CD4-positive, alpha-beta T cell treated with Interleukin-4 for 1 hour (primary cell): Measurements from ENCODE around the gene ARMS2.

Experiments used
- DNase-seq, 2 donors: peaks; one replicate each; pipeline ENCODE4 v3.0.0-alpha.2; 2020 to 2022

ARMS2 gene

GRCh38 chr10:122454603-122455080 is at the start of gene ARMS2:
Gene ARMS2, plus strand, starts transcription at chr10:122454653. Its CDS starts 75 bp downstream, at chr10:122454728.
- no peak for DNase-seq

- peak in 1 of 2 donors; percentile 56 for DNase-seq
Measured at GRCh38 chr10:122407375-122408125, 46.9 kb upstream of the ARMS2 start.

DNA sequence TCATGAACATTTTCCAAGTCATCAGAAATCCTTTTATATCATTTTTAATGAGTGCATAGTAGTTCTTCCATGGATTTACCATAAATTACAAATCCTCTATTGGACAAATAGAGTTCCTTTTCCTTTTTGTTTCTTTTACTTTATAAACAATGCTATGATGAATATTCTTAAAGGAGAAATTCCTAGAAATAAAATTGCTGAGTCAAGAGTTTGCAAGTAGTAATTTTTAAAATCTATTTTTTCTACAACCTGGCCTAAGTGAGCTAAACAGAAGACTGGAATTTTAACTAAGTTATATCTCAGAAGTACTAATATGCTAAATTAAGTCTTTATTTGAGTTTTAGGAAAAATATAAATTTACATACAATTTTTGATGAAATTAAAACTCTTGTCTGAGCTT is 41.1 kb upstream of the ARMS2 start:
- DNase-seq, result no peak

DNA sequence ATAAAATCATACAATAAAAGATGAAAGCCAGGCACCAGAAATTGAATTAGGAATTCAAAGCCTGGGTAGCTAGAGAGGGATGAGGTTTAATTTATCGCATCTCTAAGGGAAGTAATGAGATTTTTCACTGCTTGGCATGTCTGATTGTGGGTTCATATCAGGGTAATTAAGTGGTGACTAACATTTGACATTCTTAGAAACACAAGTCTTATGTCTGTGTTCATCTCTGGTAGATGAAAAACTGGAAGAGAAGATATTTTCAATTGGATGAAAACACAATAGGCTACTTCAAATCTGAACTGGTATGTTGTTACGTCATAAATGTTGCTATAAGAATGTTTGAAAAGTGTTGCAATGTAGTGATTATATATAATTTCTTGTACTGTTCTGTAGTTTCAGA is 36.8 kb upstream of the ARMS2 start:
- no peak for DNase-seq

DNA sequence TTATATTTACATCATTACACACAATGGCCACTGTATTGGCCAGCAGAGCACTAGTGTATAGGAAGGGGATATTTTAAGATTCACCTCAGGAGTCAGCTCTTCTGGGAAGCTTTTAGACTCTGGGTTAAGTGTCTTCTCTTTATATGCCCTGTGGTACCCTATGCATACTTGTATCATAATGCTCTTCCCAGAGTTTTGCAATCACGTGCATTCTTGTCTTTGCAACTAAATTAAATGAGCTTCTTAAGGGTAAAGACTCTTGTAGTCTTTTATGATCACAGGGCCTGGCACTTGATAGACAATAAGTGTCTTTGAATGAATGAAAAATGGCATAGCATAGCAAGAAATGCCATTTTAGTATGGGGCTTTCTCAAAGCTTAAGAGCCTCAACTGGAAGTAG is 35.4 kb upstream of the ARMS2 start:
- DNase-seq, result no peak

- no peak for DNase-seq
Measured at GRCh38 chr10:122419876-122420623, 34.4 kb upstream of the ARMS2 start.

DNA sequence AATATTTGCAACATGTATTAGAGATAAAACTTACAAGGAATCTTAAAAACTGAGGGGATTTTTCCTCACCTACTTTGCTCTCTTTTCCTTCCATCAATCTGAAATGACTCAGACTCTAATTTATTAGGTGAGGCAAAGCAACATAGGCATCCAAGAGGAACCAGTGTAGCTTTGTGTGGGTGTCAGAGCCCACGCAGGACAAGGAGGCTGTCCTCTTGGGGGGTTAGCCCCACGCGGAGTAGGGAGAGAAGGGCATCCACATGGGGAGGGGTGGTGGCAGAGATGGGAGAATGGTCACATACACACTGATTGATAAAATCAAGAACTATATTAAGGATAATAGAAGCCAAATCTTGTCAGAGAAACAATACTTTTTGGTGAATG is 33.8 kb upstream of the ARMS2 start:
- no peak for DNase-seq

GRCh38 chr10:122421054-122421625 is 33.3 kb upstream of the ARMS2 start:
- DNase-seq, result no peak

- DNase-seq, result no peak
Measured at GRCh38 chr10:122421742-122422141, 32.7 kb upstream of the ARMS2 start.

DNA sequence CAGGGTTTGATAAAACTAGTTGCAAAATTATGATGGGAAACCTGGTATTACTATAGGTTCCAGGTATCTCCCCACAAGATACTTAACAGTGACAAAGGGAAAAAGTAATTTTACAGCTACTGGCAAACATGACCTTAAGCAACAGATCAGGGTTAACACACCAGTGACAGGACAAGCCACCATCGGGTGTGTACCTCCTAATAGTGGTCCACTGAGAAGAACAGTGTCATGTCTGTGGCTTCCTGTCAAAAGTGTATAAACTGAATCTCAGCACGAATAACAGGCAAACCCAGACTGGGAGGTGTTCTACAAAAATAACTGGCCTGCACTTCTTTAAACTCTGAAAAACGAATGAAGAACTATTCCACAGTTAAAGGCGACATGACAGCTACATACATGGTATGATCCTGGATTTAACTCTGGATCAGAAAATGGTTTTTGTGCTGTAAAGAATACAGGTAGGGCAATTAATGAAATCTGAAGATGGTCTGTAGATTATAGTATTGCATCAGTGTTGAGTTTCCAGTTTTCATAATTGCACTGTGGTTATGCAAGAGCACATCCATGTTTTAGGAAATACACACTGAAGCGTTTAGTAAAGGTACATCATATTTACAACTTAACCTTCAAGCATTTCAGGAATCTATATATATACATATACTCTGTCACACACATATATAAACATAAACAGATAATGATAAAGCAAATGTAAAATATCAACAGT is 32.0 kb upstream of the ARMS2 start:
- DNase-seq, result peak; percentile 40 to 62

DNA sequence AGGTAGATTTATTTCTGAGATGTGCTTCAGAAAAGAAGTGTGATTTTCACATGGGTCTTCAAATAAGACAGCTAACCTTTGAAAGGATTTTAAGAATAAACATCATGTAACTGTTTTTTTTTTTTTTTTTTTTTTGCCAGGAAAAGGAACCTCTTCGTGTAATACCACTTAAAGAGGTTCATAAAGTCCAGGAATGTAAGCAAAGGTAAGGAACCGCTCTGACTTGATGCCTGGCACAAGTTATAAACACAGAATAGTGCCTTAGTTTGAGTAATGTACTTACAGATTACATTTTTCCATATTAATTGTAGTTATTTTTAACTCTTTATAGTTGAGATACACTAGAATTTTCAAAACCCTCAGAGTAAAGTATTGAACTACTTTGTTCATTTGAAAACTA is 30.4 kb upstream of the ARMS2 start:
- no peak for DNase-seq

- no peak for DNase-seq
Measured at GRCh38 chr10:122426829-122427228, 27.6 kb upstream of the ARMS2 start.

DNA sequence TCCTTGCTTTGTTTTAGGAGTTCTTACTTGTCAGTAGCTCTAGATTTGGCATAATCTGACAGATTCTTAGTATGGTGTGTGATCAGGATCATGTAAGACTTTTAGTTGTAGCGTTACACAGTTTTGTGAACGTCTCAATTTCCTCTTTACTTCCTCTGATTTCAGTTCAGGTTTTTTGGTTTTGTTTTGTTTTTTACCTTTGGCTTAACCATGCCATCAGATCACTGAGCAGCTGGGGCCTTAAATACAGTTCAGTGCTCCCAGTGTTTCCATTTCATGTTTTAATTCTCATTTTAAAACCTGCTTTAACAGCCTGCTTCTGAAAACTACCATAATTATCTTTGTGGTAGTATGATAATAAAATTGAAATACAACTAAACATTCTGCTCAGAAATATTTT is 27.2 kb upstream of the ARMS2 start:
- DNase-seq, result no peak

GRCh38 chr10:122435212-122435827 is 19.1 kb upstream of the ARMS2 start:
- peak in 1 of 2 donors; percentile 74 for DNase-seq

- DNase-seq, result no peak
Measured at GRCh38 chr10:122441961-122442360, 12.5 kb upstream of the ARMS2 start.

- DNase-seq, result no peak
Measured at GRCh38 chr10:122445469-122445868, 9.0 kb upstream of the ARMS2 start.

GRCh38 chr10:122445904-122446303 is 8.5 kb upstream of the ARMS2 start:
- no peak for DNase-seq

DNA sequence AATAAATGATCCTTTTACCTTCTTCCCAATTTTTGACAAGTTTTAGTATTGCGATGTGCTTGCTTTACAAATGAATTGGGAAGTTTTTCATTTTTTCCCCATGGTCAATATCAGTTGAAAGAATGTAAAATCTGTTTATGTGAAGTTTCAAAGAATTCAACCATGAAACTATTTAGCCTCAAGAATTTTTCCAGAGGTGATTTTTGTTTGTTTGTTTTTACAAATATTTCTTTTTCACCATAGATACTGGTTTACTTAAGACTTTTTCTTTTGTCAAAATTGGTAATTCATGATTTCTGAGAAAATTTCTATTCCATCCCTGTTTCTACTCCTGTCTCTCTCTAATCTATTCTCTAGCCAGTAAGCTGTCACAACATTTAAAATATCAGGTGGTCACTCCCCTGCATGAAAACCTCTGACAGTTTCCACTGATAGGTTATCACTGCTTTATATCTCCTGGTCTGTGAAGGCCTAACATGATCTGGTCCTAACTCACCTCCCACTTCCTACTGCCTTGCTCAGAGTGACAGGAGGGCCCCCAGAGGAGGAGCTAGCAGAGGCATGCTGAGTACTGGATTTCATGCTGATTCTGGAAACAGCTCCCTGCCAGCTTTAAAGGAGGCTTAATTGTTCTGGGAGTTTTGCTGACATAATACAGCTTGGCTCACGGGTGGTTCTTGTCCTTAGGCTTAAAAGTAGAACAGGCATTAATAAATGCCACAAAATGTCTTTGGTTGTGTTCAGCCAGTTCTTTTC is 7.6 kb upstream of the ARMS2 start:
- DNase-seq, result no peak

GRCh38 chr10:122448600-122448999 is 5.9 kb upstream of the ARMS2 start:
- no peak for DNase-seq

GRCh38 chr10:122449153-122449552 is 5.3 kb upstream of the ARMS2 start:
- no peak for DNase-seq

GRCh38 chr10:122450353-122450990 is 4.0 kb upstream of the ARMS2 start:
- DNase-seq, result no peak
